Peyer's patch (tissue), 4 donors: ENCODE results near the gene UBE2H.

Experiments
- POLR2A ChIP-seq, 2 donors: fragments of 450-650 bp; IDR thresholded peaks; one replicate each; pipeline ENCODE4 v1.5.1; 2017; ENCODE audit warnings: antibody characterized with exemption in 2 of 2, mild to moderate bottlenecking in 2 of 2, moderate library complexity in 2 of 2
- TF ChIP-seq, protein P1 (sequence below), 6 experiments: fragments of 450-650 bp in 4 of 6; fragments of 200-600 bp in 2 of 6; sonication (generic) in 1 of 6; IDR thresholded peaks; one replicate each; pipeline ENCODE4 v1.5.1; 2017 to 2019; ENCODE audit warnings: antibody characterized with exemption in 6 of 6, mild to moderate bottlenecking in 3 of 6, moderate library complexity in 1 of 6

DNA sequence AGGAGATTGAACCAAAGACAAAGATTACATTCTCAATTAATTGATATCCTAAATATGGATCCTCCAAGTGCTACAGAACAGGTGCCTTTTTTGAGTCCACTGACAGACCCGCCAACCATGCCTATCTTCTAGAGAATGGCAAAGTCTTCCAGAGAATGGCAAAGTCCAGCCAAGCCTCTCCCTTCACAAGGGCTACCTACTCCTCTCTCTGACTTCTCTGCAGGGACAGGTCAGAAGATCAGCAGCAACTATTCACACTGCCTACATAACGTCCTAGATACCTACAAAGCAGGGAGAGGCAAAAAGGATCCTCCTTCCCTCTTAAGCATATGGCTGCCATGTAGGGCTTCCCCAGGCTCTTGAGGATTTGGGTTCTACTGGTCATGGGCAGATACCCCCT is 12.4 kb downstream of the UBE2H start:
- TF ChIP-seq, protein P1, sequence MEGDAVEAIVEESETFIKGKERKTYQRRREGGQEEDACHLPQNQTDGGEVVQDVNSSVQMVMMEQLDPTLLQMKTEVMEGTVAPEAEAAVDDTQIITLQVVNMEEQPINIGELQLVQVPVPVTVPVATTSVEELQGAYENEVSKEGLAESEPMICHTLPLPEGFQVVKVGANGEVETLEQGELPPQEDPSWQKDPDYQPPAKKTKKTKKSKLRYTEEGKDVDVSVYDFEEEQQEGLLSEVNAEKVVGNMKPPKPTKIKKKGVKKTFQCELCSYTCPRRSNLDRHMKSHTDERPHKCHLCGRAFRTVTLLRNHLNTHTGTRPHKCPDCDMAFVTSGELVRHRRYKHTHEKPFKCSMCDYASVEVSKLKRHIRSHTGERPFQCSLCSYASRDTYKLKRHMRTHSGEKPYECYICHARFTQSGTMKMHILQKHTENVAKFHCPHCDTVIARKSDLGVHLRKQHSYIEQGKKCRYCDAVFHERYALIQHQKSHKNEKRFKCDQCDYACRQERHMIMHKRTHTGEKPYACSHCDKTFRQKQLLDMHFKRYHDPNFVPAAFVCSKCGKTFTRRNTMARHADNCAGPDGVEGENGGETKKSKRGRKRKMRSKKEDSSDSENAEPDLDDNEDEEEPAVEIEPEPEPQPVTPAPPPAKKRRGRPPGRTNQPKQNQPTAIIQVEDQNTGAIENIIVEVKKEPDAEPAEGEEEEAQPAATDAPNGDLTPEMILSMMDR (IDR thresholded peaks at IDR 0.05) = no peak
- TF ChIP-seq POLR2A (IDR thresholded peaks at IDR 0.05) = no peak
